Kidney epithelial cell (primary cell): ENCODE measurements around the gene NT5M. TPM values are rescaled to one million over a fixed set of nuclear protein-coding genes. Genes with fewer than 3 reads are reported as not detected.

Experiments used
- DNase-seq: peaks from one replicate; pipeline ENCODE4 v3.0.0-alpha.2; 2010; ENCODE audit warnings: low read depth
- H3K27me3 ChIP-seq: 2 replicates; pipeline ENCODE4 v1.6.0; 2011; ENCODE audit warnings: low read length; ENCODE audit not compliant: control insufficient read depth, insufficient read depth
- H3K36me3 ChIP-seq: 2 replicates; pipeline ENCODE4 v1.5.1; 2011; ENCODE audit warnings: low read length; ENCODE audit not compliant: control insufficient read depth, insufficient read depth
- H3K4me3 ChIP-seq: 2 replicates; pipeline ENCODE4 v1.5.1; 2011; ENCODE audit warnings: low read depth, mild to moderate bottlenecking, control low read depth, low read length
- total RNA-seq: library from RNA; depleted of rRNA; stranded (reverse); fragments of >200 nt; gene quantifications from 2 replicates; pipeline ENCODE4 v1.2.3, GENCODE V29; 2015
- TF ChIP-seq, protein P1 (sequence below): IDR thresholded peaks from 2 replicates; pipeline ENCODE4 v1.5.1; 2011; ENCODE audit warnings: mild to moderate bottlenecking, moderate library complexity, low read length, control low read depth, inconsistent platforms; ENCODE audit not compliant: insufficient read depth, poor library complexity, severe bottlenecking

Gene NT5M
- total RNA-seq, 1 donor from 2014 or later = 4.9 TPM

DNA sequence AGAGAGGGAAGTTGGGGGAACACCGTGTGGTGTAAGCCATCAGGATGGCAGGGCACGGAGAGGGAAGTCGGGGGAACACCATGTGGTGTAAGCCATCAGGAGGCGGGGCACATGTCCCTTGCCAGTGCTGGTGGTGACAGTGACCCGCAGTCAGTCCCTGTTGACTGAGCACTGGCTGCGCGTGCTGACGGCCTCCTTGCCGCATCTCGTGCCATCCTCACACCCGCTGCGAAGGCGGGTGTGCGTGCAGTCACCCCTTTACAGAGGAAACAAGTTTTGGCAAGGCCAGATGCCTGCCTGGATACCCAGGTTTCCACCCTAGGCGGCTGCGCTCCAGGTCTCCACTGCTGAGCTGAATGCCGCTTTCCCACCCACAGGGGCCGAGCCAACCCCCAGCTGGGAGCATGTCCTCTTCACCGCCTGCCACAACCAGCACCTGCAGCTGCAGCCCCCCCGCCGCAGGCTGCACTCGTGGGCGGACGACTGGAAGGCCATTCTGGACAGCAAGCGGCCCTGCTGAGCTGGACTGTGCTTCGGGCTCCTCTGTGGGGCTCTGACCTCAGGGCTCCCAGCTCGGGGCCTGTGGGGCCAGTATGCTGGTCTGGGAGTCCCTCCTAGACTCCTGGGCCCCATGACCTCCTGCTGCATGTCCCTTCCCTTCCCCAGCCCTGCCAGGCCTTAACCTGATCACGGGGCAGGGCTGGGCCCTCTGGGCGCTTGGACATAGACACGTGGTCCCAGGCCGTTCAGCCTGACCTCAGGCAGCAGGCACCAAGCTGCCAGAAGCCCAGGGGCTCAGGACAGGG, 43.5 kb downstream of the NT5M start:
- no peak for DNase-seq
- TF ChIP-seq, protein P1, sequence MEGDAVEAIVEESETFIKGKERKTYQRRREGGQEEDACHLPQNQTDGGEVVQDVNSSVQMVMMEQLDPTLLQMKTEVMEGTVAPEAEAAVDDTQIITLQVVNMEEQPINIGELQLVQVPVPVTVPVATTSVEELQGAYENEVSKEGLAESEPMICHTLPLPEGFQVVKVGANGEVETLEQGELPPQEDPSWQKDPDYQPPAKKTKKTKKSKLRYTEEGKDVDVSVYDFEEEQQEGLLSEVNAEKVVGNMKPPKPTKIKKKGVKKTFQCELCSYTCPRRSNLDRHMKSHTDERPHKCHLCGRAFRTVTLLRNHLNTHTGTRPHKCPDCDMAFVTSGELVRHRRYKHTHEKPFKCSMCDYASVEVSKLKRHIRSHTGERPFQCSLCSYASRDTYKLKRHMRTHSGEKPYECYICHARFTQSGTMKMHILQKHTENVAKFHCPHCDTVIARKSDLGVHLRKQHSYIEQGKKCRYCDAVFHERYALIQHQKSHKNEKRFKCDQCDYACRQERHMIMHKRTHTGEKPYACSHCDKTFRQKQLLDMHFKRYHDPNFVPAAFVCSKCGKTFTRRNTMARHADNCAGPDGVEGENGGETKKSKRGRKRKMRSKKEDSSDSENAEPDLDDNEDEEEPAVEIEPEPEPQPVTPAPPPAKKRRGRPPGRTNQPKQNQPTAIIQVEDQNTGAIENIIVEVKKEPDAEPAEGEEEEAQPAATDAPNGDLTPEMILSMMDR = no peak
- no peaks in the 10 kb centered on the region for H3K36me3 ChIP-seq
- H3K4me3 ChIP-seq = no peak overlapping the region
- H3K27me3 ChIP-seq = peaks cover 2% of the 10 kb centered on the region

DNA sequence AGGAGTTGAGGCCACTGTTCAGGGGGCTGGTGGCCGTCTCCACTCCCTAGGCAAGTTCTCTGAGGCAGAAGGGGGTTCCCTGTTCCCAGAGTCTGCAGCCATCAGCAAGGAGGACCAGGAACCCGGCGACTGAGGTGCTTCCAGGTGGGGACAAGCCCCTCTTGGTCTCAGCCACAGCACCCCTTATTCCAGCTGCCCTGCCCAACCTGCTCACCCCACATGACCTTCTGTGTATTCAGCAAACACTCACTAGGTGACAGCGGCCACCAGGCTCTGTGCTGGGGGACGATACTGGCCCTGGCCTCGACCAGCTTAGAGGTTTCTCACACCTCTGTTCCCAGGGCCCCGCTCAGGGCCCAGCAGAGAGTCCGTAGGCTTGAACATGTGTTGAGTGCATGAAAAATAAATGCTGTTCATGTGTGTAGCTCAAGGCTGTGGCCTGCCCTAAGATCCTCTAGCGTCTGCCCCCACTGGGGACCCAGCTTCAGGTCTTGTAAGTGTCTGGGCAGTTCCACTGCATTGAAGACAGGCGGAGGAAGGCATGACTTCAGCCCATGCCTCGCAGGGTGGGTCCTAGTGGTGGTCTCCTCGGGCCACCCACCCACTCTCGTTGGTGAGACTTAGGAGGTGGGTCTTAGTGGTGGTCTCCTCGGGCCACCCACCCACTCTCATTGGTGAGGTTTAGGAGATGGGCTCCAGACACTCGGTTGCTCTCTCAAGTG, 44.2 kb downstream of the NT5M start:
- TF ChIP-seq, protein P1 = no peak
- Histone ChIP-seq H3K27me3 (peaks cover 2% of the 10 kb centered on the region), H3K4me3 (no peak overlapping the region), H3K36me3 (no peaks in the 10 kb centered on the region)
- no peak for DNase-seq

DNA sequence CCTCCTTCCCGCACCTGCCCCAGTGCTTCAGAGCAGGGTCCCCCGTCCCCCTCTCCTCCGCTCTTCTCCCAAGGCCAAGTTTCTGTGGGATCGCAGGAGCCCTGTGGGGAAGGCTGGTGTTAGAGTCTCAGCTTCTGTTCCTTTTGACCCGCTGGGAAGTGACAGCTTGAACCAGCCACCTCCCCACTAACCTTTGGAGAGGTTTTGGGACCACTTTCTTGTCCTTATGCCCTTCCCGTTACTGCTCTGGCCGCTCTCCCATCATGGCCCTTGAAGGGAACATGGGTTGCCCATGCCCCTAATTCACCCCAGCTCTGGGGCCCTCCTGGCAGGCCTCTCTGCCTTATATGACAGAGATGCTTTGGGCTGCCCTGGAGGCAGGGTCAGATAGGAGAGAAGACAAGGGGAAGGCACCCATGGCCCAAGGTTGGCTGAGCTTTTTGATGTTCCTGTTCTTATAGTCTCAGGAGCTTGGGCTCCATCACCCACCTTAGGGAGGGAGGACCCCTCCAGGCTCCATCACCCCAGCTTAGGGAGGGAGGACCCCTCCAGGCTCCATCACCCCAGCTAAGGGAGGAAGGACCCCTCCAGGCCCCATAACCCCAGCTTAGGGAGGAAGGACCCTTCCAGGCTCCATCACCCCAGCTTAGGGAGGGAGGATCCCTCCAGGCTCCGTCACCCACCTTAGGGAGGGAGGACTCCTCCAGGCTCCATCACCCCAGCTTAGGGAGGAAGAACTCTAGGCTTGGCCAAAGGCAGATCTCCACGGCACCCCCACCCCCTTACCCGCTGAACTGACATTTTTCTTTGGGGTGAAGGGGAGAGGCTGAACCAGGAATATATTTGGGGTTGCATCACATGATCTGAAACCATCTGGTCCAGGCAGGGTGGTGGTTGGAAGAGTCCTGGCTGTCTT, 45.0 kb downstream of the NT5M start:
- DNase-seq = no peak
- TF ChIP-seq, protein P1 = no peak
- H3K27me3 ChIP-seq = no peaks in the 10 kb centered on the region
- no peak overlapping the region for H3K4me3 ChIP-seq
- no peaks in the 10 kb centered on the region for H3K36me3 ChIP-seq

DNA sequence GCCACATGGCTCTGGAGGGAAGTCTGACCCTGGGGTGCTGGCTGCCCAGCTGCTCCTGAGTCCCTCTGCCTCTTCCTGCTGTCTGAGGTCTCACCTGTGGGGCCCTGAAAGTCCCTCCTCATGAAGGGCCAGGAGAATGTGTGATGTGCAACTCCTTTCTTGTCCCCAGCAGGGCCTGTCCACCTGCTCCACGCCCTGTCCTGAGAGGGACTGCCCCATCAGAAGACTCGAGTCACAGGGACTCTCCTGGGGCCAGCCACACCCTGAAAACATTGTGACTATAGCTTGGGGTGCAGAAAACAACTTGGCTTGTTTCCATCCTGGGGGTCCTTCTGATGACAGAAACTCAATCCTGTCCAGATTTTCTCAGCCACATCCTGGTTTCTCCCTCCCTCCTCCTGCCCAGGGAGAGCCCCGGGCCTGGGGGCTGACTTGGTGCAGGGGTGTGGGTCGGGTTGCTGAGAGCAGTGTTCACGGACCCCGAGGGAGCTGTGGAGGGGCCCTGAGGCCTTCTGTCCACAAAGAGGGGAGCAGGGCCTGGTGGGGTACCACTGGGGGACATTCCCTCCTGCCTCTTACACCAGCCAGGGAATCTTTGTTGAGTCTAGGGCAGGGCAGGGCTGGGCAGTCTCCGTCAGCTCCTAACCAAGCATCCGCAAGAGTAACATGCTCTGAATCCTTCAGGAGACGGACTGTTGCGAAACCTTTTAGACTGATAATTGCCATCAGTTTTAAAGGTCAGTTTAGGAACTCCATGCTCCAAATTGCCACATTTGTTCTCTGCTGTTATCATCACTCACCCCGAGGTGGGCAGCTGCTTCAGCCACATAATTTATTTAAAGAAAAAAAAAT, 45.9 kb downstream of the NT5M start:
- H3K36me3 ChIP-seq = no peaks in the 10 kb centered on the region
- H3K27me3 ChIP-seq = no peaks in the 10 kb centered on the region
- H3K4me3 ChIP-seq = no peak overlapping the region
- no peak for DNase-seq
- TF ChIP-seq, protein P1 = no peak

DNA sequence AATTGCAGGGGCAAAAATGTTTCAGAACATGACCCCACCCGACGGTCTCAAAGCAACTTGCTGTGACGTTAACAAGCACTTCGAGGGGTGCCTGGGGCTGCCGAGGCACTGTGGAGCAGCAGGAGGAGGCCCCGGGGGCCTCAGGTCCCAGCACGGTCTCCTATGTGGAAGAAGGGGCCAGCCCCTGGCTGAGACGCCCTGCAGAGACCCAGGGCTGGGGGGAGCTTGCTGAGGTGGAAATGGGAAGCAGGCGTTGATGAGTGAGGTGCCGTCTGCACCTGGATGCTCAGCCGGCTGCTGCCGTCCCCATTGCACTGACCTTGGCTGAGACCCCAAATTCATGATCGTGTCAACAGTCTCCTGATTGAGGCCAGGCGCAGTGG, 46.5 kb downstream of the NT5M start:
- TF ChIP-seq, protein P1 = no peak
- H3K36me3 ChIP-seq = no peaks in the 10 kb centered on the region
- no peak for DNase-seq
- no peak overlapping the region for H3K4me3 ChIP-seq
- no peaks in the 10 kb centered on the region for H3K27me3 ChIP-seq
